SK-N-SH treated with all-trans-retinoic acid at 6 μM for 48 hours (cell line): ENCODE data around the gene CLTCL1.
"Not testable (repeated sequence)": the region's sequence is repeated elsewhere in the genome, so short reads cannot be mapped to it uniquely, and the experiment has no call there.

ENCODE experiments used
- ATAC-seq: fragments of 200-7000 bp; cut with Tn5 transposase; 3 replicates; pipeline ENCODE4 v1.9.1; 2020; ENCODE audit warnings: mild to moderate bottlenecking, moderate library complexity
- BACH2 ChIP-seq: fragments of 250-450 bp; sonication (Bioruptor Pico); IDR thresholded peaks from 2 replicates; pipeline ENCODE4 v1.9.0; 2021; ENCODE audit warnings: mild to moderate bottlenecking, borderline replicate concordance
- CREB5 ChIP-seq: fragments of 250-450 bp; sonication (Bioruptor Pico); IDR thresholded peaks from 2 replicates; pipeline ENCODE4 v1.5.1; 2020; ENCODE audit warnings: low read depth, mild to moderate bottlenecking, moderate library complexity
- CSRNP3 ChIP-seq: fragments of 250-450 bp; sonication (Bioruptor Pico); IDR thresholded peaks from 2 replicates; pipeline ENCODE4 v1.5.1; 2021; ENCODE audit warnings: mild to moderate bottlenecking, moderate library complexity
- ESRRG ChIP-seq: fragments of 250-450 bp; sonication (Bioruptor Pico); IDR thresholded peaks from 2 replicates; pipeline ENCODE4 v1.6.1; 2021; ENCODE audit warnings: mild to moderate bottlenecking
- ISL1 ChIP-seq: fragments of 250-450 bp; sonication (Bioruptor Pico); IDR thresholded peaks from 2 replicates; pipeline ENCODE4 v2.1.2; 2022; ENCODE audit warnings: mild to moderate bottlenecking, moderate library complexity
- OSR1 ChIP-seq: fragments of 250-450 bp; sonication (Bioruptor Pico); IDR thresholded peaks from 2 replicates; pipeline ENCODE4 v1.8.0; 2022; ENCODE audit warnings: moderate library complexity, mild to moderate bottlenecking, inconsistent platforms
- PATZ1 ChIP-seq: fragments of 250-450 bp; sonication (Bioruptor Pico); IDR thresholded peaks from 2 replicates; pipeline ENCODE4 v1.8.0; 2020; ENCODE audit warnings: mild to moderate bottlenecking, moderate library complexity, borderline replicate concordance
- POU6F1 ChIP-seq: fragments of 250-450 bp; sonication (Bioruptor Pico); IDR thresholded peaks from 2 replicates; pipeline ENCODE4 v1.8.0; 2021; ENCODE audit warnings: low read depth, mild to moderate bottlenecking, moderate library complexity, borderline replicate concordance
- RARB ChIP-seq: fragments of 250-450 bp; sonication (Bioruptor Pico); IDR thresholded peaks from 2 replicates; pipeline ENCODE4 v1.8.0; 2021; ENCODE audit warnings: mild to moderate bottlenecking, moderate library complexity
- TCF4 ChIP-seq: fragments of 250-450 bp; sonication (Bioruptor Pico); IDR thresholded peaks from 2 replicates; pipeline ENCODE4 v1.8.0; 2021; ENCODE audit warnings: mild to moderate bottlenecking, moderate library complexity, borderline replicate concordance
- ZFP30 ChIP-seq: fragments of 450-650 bp; formaldehyde crosslinking; IDR thresholded peaks from 2 replicates; pipeline ENCODE4 v1.5.0; 2022; ENCODE audit warnings: mild to moderate bottlenecking, moderate library complexity
- ZNF565 ChIP-seq: fragments of 450-650 bp; formaldehyde crosslinking; conservative IDR thresholded peaks from 2 replicates; pipeline ENCODE4 v1.5.0; 2020; ENCODE audit warnings: low read depth, mild to moderate bottlenecking, moderate library complexity
- ZNF8 ChIP-seq: fragments of 450-650 bp; formaldehyde crosslinking; IDR thresholded peaks from 2 replicates; pipeline ENCODE4 v1.5.0; 2020; ENCODE audit warnings: mild to moderate bottlenecking, moderate library complexity

The CLTCL1 gene

GRCh38 chr22:19331474-19331873, 40.0 kb upstream of the CLTCL1 start:
- TF ChIP-seq RARB, result no peak
- TF ChIP-seq ZFP30 (CRISPR knock-in tag), result no peak
- no peak for TF ChIP-seq ZNF8 (CRISPR knock-in tag)
- TF ChIP-seq PATZ1 (CRISPR knock-in tag), result no peak
- TF ChIP-seq TCF4 (CRISPR knock-in tag), result no peak

GRCh38 chr22:19330865-19331418, 39.4 kb upstream of the CLTCL1 start:
- TF ChIP-seq CREB5 (CRISPR knock-in tag) (no peak), BACH2 (CRISPR knock-in tag) (no peak)
- ATAC-seq, result no peak

More at GRCh38 chr22:19331474-19331873, 40.0 kb upstream of the CLTCL1 start:
- no peak for ATAC-seq

GRCh38 chr22:19330205-19330604, 38.7 kb upstream of the CLTCL1 start:
- ATAC-seq, result not testable (repeated sequence)

- no peak for TF ChIP-seq CSRNP3 (CRISPR knock-in tag)
- no peak for TF ChIP-seq CREB5 (CRISPR knock-in tag)
- TF ChIP-seq TCF4 (CRISPR knock-in tag), result no peak
- ATAC-seq, result no peak
These were observed 37.9 kb upstream of the CLTCL1 start for GRCh38 chr22:19329454-19329853.

- no peak for ATAC-seq
- no peak for TF ChIP-seq TCF4 (CRISPR knock-in tag)
- no peak for TF ChIP-seq ZFP30 (CRISPR knock-in tag)
- TF ChIP-seq CREB5 (CRISPR knock-in tag), result no peak
- no peak for TF ChIP-seq ESRRG (CRISPR knock-in tag)
- TF ChIP-seq POU6F1, result no peak
- no peak for TF ChIP-seq OSR1
- TF ChIP-seq ISL1 (CRISPR knock-in tag), result no peak
- no peak for TF ChIP-seq ZNF565 (CRISPR knock-in tag)
These were observed 33.9 kb upstream of the CLTCL1 start for GRCh38 chr22:19325296-19325948.

- ATAC-seq, result not testable (repeated sequence)
These were observed 31.9 kb upstream of the CLTCL1 start for GRCh38 chr22:19323420-19323819.
